ENCODE results near the gene TMOD1. TPM values are rescaled to one million over a fixed set of nuclear protein-coding genes. Genes with fewer than 3 reads are reported as not detected.

TMOD1 gene
- total and polyA plus RNA-seq, 2 of the 8 experiments (the other 6 are each of a cell fraction or from before 2014, with no cell fraction given) = 0.17 to 0.88 TPM

DNA sequence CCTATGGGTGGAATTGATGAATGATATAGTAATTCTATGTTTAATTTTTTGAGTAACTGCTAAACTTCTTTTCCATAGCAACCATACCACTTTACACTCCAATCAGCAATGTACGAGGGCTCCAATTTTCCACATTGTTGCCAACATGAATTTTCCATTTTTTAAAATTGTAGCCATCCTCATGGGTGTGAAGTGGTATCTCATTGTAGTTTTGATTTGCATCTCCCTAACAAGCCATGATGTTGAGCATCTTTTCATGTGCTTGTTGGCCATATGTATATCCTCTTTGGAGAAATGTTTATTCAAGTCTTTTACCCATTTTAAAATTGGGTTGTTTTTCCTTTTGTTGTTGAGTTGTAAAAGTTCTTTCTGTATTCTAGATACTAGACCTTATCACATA is 48.9 kb downstream of the TMOD1 start:
- no peak for DNase-seq (ENCODE audit: low read depth in 1 of 2, low spot score in 2 of 2)
- no peak overlapping the region for H3K4ac ChIP-seq (replicated peaks; ENCODE audit: insufficient read length, low read depth, low read length)
- H3K56ac ChIP-seq (replicated peaks; ENCODE audit: insufficient read length, low read depth, low read length) = no peak overlapping the region
- H3K23me2 ChIP-seq (ENCODE audit: low read depth, low read length) = no peaks in the 10 kb centered on the region
- no peak overlapping the region for H2BK15ac ChIP-seq (ENCODE audit: low read length)
- H3K79me1 ChIP-seq (ENCODE audit: low read depth, low read length) = no peaks in the 10 kb centered on the region
- no peak overlapping the region for H2AFZ ChIP-seq (ENCODE audit: low read length)
- no peak overlapping the region for H2BK12ac ChIP-seq (ENCODE audit: low read depth, low read length)
- no peak overlapping the region for H4K8ac ChIP-seq (ENCODE audit: extremely low read depth, insufficient read depth, low read length)
- FAIRE-seq = no peak
- no peak overlapping the region for H3K27ac ChIP-seq (ENCODE audit: low read depth, low read length)
- H3K4me3 ChIP-seq (ENCODE audit: extremely low read depth in 1 of 4, insufficient read depth in 2 of 4, low read depth in 3 of 4, low read length in 4 of 4) = no peak overlapping the region
- POLR2A ChIA-PET (ENCODE audit: partially characterized antibody) = no interaction called here
- H3K27me3 ChIP-seq (replicated peaks in 1 of 4; ENCODE audit: control insufficient read depth in 3 of 4, extremely low read depth in 1 of 4, insufficient read depth in 3 of 4, low read length in 3 of 4) = no peaks in the 10 kb centered on the region
- H3K9me3 ChIP-seq (ENCODE audit: insufficient read depth in 2 of 2, low read depth in 1 of 2, low read length in 1 of 2) = no peaks in the 10 kb centered on the region
- no peak overlapping the region for H2BK5ac ChIP-seq (ENCODE audit: low read depth, low read length)
- no peak overlapping the region for H2BK120ac ChIP-seq (replicated peaks; ENCODE audit: low read depth, low read length)
- no peak overlapping the region for H3K18ac ChIP-seq (ENCODE audit: extremely low read depth, low read length)
- no peak overlapping the region for H4K5ac ChIP-seq (ENCODE audit: insufficient read length, low read depth, low read length)
- no peak overlapping the region for H3K23ac ChIP-seq (ENCODE audit: insufficient read length)
- no peak overlapping the region for H2AK5ac ChIP-seq (ENCODE audit: low read depth, low read length)
- H3K4me1 ChIP-seq (replicated peaks in 1 of 4; ENCODE audit: control insufficient read depth in 3 of 4, insufficient read depth in 4 of 4, low read length in 3 of 4) = no peaks in the 10 kb centered on the region
- H4K91ac ChIP-seq (replicated peaks; ENCODE audit: insufficient read length, low read length) = no peak overlapping the region
- no peaks in the 10 kb centered on the region for H3K79me2 ChIP-seq (ENCODE audit: control insufficient read depth in 1 of 2, insufficient read depth in 2 of 2, low read length in 2 of 2)
- no peaks in the 10 kb centered on the region for H3K36me3 ChIP-seq (ENCODE audit: control insufficient read depth in 2 of 4, insufficient read depth in 4 of 4, low read length in 3 of 4)
- H2BK20ac ChIP-seq (ENCODE audit: low read length) = no peak overlapping the region
- 92% methylated on average over 1 of the region's 1 CpG; no CpG with 5 or more reads in 1 of the 2 experiments for WGBS, 2 experiments (ENCODE audit: extremely low coverage in 1 of 2, insufficient coverage in 1 of 2, insufficient read length in 1 of 2, insufficient replicate concordance in 2 of 2, low coverage in 1 of 2, low lambda C conversion rate in 2 of 2, missing lambda C conversion rate in 1 of 2)
- CTCF ChIA-PET (ENCODE audit: partially characterized antibody) = no interaction called here
- H4K20me1 ChIP-seq (replicated peaks in 1 of 2; ENCODE audit: control insufficient read depth in 1 of 2, insufficient read depth in 2 of 2, low read length in 2 of 2) = no peaks in the 10 kb centered on the region
- no peak overlapping the region for H3K4me2 ChIP-seq (ENCODE audit: insufficient read depth in 1 of 2, low read depth in 2 of 2, low read length in 2 of 2)
- no peak overlapping the region for H3K9ac ChIP-seq (replicated peaks in 1 of 4; ENCODE audit: extremely low read depth in 1 of 4, low read depth in 3 of 4, low read length in 3 of 4)
- H3K14ac ChIP-seq (ENCODE audit: insufficient read length) = no peak overlapping the region
- TF ChIP-seq CBX5 (IDR thresholded peaks at IDR 0.05; ENCODE audit: low read depth, low read length) (no peak), JUND (IDR thresholded peaks at IDR 0.05; ENCODE audit: low read length) (no peak), TBP (IDR thresholded peaks at IDR 0.05; ENCODE audit: low read depth, low read length) (no peak)

Data from H1 (cell line).